OCI-LY1 (cell line): ENCODE measurements around the gene KRT10.

Experiments
- H2AFZ ChIP-seq: fragments of 200-600 bp; sonication (generic), shearing (Covaris generic); 2 replicates; pipeline ENCODE4 v1.6.0; 2014; ENCODE audit warnings: antibody characterized with exemption, mild to moderate bottlenecking, low read length
- H3F3A ChIP-seq: fragments of 200-600 bp; sonication (generic), shearing (Covaris generic); 2 replicates; pipeline ENCODE4 v1.6.0; 2014; ENCODE audit warnings: mild to moderate bottlenecking, antibody characterized with exemption, low read length, moderate library complexity; ENCODE audit not compliant: insufficient read depth
- H3K27ac ChIP-seq: fragments of 200-600 bp; sonication (generic); 2 replicates; pipeline ENCODE4 v1.5.1; 2014; ENCODE audit warnings: low read length, mixed run types, mild to moderate bottlenecking, low read depth; ENCODE audit not compliant: poor library complexity, severe bottlenecking
- H3K27me3 ChIP-seq: fragments of 200-600 bp; sonication (generic); 2 replicates; pipeline ENCODE4 v1.6.0; 2014; ENCODE audit warnings: antibody characterized with exemption, mild to moderate bottlenecking, low read length, moderate library complexity; ENCODE audit not compliant: insufficient read depth
- H3K36me3 ChIP-seq: fragments of 200-600 bp; sonication (generic); 2 replicates; pipeline ENCODE4 v1.6.1; 2014; ENCODE audit warnings: mild to moderate bottlenecking, antibody characterized with exemption, low read length, moderate library complexity, mixed read lengths; ENCODE audit not compliant: insufficient read depth
- H3K4me1 ChIP-seq: fragments of 200-600 bp; sonication (generic); 2 replicates; pipeline ENCODE4 v1.5.1; 2014; ENCODE audit warnings: mild to moderate bottlenecking, low read length, moderate library complexity; ENCODE audit not compliant: insufficient read depth, severe bottlenecking
- H3K4me2 ChIP-seq: fragments of 200-600 bp; sonication (generic), shearing (Covaris generic); 2 replicates; pipeline ENCODE4 v1.6.1; 2014; ENCODE audit warnings: low read length
- H3K4me3 ChIP-seq: fragments of 200-600 bp; sonication (generic); 2 replicates; pipeline ENCODE4 v1.5.1; 2014; ENCODE audit warnings: low read length, low read depth, mild to moderate bottlenecking, mixed read lengths; ENCODE audit not compliant: poor library complexity, severe bottlenecking
- H3K79me2 ChIP-seq: fragments of 200-600 bp; shearing (Covaris generic); 2 replicates; pipeline ENCODE4 v1.6.1; 2016; ENCODE audit warnings: mixed run types, low read length, mixed read lengths; ENCODE audit not compliant: insufficient read depth
- H3K9ac ChIP-seq: fragments of 200-600 bp; sonication (generic), shearing (Covaris generic); 2 replicates; pipeline ENCODE4 v1.6.1; 2014; ENCODE audit warnings: mild to moderate bottlenecking, low read length, mixed read lengths
- H3K9me2 ChIP-seq: fragments of 200-600 bp; sonication (generic), shearing (Covaris generic); 2 replicates; pipeline ENCODE4 v1.6.1; 2014; ENCODE audit warnings: low read depth, mild to moderate bottlenecking, low read length, mixed read lengths
- H3K9me3 ChIP-seq: fragments of 200-600 bp; shearing (Covaris generic); 2 replicates; pipeline ENCODE4 v1.6.1; 2014; ENCODE audit warnings: low read length, mixed read lengths
- H4K20me1 ChIP-seq: fragments of 200-600 bp; sonication (generic), shearing (Covaris generic); 2 replicates; pipeline ENCODE4 v1.6.0; 2016; ENCODE audit warnings: mild to moderate bottlenecking, low read length; ENCODE audit not compliant: insufficient read depth
- EZH2 ChIP-seq: fragments of 200-600 bp; sonication (generic), shearing (Covaris generic); IDR thresholded peaks from 2 replicates; pipeline ENCODE4 v1.8.0; 2017; ENCODE audit warnings: borderline replicate concordance, mixed run types, mild to moderate bottlenecking, antibody characterized with exemption, low read length, moderate library complexity, mixed read lengths
- TF ChIP-seq, protein P1 (sequence below): fragments of 200-600 bp; sonication (generic), shearing (Covaris generic); IDR thresholded peaks from 2 replicates; pipeline ENCODE4 v1.5.1; 2017; ENCODE audit warnings: mild to moderate bottlenecking, antibody characterized with exemption, low read length, moderate library complexity, mixed read lengths

The KRT10 gene

DNA sequence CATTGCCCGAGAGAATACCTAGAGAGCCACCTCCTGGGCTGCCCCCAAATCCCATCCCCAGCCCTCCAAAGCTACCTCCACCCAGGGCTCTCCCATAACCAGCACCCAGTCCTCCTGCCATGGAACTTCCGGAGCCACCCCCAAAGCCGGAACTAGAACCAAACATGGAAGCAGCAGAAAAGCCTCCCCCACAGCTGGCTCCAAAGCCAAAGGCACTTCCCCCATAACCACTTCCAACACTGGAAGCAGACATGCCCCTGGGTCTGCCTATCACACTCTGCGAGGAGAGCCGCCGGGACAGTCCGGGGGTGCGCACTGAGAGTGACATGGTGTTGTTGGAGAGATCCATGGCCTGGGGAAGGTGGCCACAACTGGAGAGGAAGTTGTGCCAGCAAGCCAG, 44.4 kb upstream of the KRT10 start, which contains the start of gene KRT12:
TSS of gene KRT12 (minus strand) at position 386 of the 400 bp plus-strand sequence. CDS start at position 349, 37 bp downstream.
- TF ChIP-seq, protein P1, sequence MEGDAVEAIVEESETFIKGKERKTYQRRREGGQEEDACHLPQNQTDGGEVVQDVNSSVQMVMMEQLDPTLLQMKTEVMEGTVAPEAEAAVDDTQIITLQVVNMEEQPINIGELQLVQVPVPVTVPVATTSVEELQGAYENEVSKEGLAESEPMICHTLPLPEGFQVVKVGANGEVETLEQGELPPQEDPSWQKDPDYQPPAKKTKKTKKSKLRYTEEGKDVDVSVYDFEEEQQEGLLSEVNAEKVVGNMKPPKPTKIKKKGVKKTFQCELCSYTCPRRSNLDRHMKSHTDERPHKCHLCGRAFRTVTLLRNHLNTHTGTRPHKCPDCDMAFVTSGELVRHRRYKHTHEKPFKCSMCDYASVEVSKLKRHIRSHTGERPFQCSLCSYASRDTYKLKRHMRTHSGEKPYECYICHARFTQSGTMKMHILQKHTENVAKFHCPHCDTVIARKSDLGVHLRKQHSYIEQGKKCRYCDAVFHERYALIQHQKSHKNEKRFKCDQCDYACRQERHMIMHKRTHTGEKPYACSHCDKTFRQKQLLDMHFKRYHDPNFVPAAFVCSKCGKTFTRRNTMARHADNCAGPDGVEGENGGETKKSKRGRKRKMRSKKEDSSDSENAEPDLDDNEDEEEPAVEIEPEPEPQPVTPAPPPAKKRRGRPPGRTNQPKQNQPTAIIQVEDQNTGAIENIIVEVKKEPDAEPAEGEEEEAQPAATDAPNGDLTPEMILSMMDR, result no peak
- TF ChIP-seq EZH2, result no peak
- Histone ChIP-seq H3K27ac (no peak within 1 kb of the TSS), H3K4me1 (no peaks in the 10 kb centered on the region), H3K27me3 (no peaks in the 10 kb centered on the region), H3F3A (no peaks in the 10 kb centered on the region), H3K79me2 (no peaks in the 10 kb centered on the region), H3K9me2 (no peaks in the 10 kb centered on the region), H2AFZ (no peak within 1 kb of the TSS), H3K9ac (no peak within 1 kb of the TSS), H3K4me3 (no peak within 1 kb of the TSS), H3K9me3 (no peaks in the 10 kb centered on the region), H4K20me1 (no peaks in the 10 kb centered on the region), H3K4me2 (no peak within 1 kb of the TSS), H3K36me3 (no peaks in the 10 kb centered on the region)

- H3K79me2 ChIP-seq, result no peaks in the 10 kb centered on the region
- no peaks in the 10 kb centered on the region for H3K36me3 ChIP-seq
- H3K4me2 ChIP-seq, result no peak overlapping the region
- no peaks in the 10 kb centered on the region for H4K20me1 ChIP-seq
- no peak overlapping the region for H3K27ac ChIP-seq
- H3K9ac ChIP-seq, result no peak overlapping the region
- H3F3A ChIP-seq, result no peaks in the 10 kb centered on the region
- no peaks in the 10 kb centered on the region for H3K9me3 ChIP-seq
- H2AFZ ChIP-seq, result no peak overlapping the region
- TF ChIP-seq EZH2, result no peak
- TF ChIP-seq, protein P1, result no peak
- no peak overlapping the region for H3K4me3 ChIP-seq
- no peaks in the 10 kb centered on the region for H3K27me3 ChIP-seq
- H3K4me1 ChIP-seq, result no peaks in the 10 kb centered on the region
- no peaks in the 10 kb centered on the region for H3K9me2 ChIP-seq
Observed at GRCh38 chr17:40864661-40865390, 42.4 kb upstream of the KRT10 start.

DNA sequence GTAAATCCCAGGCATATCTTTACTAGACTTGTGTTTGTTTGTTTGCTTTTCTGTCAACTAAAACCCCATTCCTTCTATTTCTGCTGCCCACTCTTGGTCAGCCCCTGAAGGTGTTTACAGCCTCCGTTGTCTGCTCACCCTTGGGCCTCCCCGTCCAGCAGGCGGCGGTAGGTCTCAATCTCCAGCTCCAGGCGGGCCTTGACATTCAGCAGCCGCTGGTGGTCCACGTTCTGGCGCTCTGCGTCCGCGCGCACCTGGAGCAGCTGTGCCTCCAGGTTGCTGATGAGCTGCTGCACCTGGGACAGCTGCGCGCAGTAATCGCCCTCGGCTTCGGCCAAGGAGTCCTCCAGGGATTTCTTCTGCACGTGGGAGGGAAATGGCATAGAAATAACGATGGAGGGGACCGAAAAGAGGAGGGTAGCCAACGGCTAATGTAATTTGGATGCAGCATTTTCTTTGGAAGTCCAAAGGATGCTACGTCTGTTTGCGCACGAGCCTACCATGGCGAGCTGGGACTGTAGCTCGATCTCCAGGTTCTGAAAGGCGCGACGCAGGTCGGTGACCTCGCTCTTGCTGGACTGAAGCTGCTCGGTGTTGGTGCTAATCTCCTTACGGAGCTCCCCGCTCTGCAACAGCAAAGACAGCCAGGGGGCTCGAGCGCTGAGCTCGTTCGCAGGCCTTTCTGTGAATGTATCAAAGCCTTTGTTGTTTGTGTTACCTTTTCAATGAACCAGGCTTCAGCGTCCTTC, 40.7 kb upstream of the KRT10 start:
- no peak overlapping the region for H3K4me2 ChIP-seq
- H3K9ac ChIP-seq, result no peak overlapping the region
- H3F3A ChIP-seq, result no peaks in the 10 kb centered on the region
- no peaks in the 10 kb centered on the region for H3K36me3 ChIP-seq
- no peaks in the 10 kb centered on the region for H4K20me1 ChIP-seq
- no peaks in the 10 kb centered on the region for H3K27me3 ChIP-seq
- TF ChIP-seq, protein P1, result peak; percentile 38
- TF ChIP-seq EZH2, result no peak
- no peaks in the 10 kb centered on the region for H3K4me1 ChIP-seq
- H3K9me2 ChIP-seq, result no peaks in the 10 kb centered on the region
- no peak overlapping the region for H3K27ac ChIP-seq
- H3K9me3 ChIP-seq, result no peaks in the 10 kb centered on the region
- no peak overlapping the region for H3K4me3 ChIP-seq
- H3K79me2 ChIP-seq, result no peaks in the 10 kb centered on the region
- no peak overlapping the region for H2AFZ ChIP-seq
